ENCODE data around the gene DPF3. TPM values are rescaled to one million over a fixed set of nuclear protein-coding genes. Genes with fewer than 3 reads are reported as not detected.

DPF3 gene
- total RNA-seq, 1 experiment from 2014 or later = 6.4 TPM

- DNase-seq (ENCODE audit: low read depth) = no peak
Observed at GRCh38 chr14:72600551-72601330, 293.2 kb downstream of the DPF3 start.

GRCh38 chr14:72599579-72600470 is 294.1 kb downstream of the DPF3 start:
- DNase-seq (ENCODE audit: low read depth) = no peak

GRCh38 chr14:72598306-72598705 is 295.6 kb downstream of the DPF3 start:
- no peak for DNase-seq (ENCODE audit: low read depth)

- no peak for DNase-seq (ENCODE audit: low read depth)
Observed at GRCh38 chr14:72597252-72598233, 296.4 kb downstream of the DPF3 start.

- no peak for DNase-seq (ENCODE audit: low read depth)
Observed at GRCh38 chr14:72595152-72595862, 298.6 kb downstream of the DPF3 start.

GRCh38 chr14:72594099-72594901 is 299.6 kb downstream of the DPF3 start:
- no peak for DNase-seq (ENCODE audit: low read depth)

- DNase-seq (ENCODE audit: low read depth) = no peak
Observed at GRCh38 chr14:72591391-72591790, 302.5 kb downstream of the DPF3 start.

- DNase-seq (ENCODE audit: low read depth) = no peak
Observed at GRCh38 chr14:72590577-72590976, 303.3 kb downstream of the DPF3 start.

GRCh38 chr14:72589652-72590051 is 304.2 kb downstream of the DPF3 start:
- DNase-seq (ENCODE audit: low read depth) = no peak

- no peak for DNase-seq (ENCODE audit: low read depth)
Observed at GRCh38 chr14:72588521-72588920, 305.4 kb downstream of the DPF3 start.

- DNase-seq (ENCODE audit: low read depth) = no peak
Observed at GRCh38 chr14:72583316-72584272, 310.3 kb downstream of the DPF3 start.

GRCh38 chr14:72582582-72582981 is 311.3 kb downstream of the DPF3 start:
- DNase-seq (ENCODE audit: low read depth) = no peak

GRCh38 chr14:72578514-72578913 is 315.4 kb downstream of the DPF3 start:
- DNase-seq (ENCODE audit: low read depth) = no peak

GRCh38 chr14:72577521-72577920 is 316.4 kb downstream of the DPF3 start:
- no peak for DNase-seq (ENCODE audit: low read depth)

- no peak for DNase-seq (ENCODE audit: low read depth)
Observed at GRCh38 chr14:72576258-72576657, 317.6 kb downstream of the DPF3 start.

GRCh38 chr14:72574715-72575114 is 319.2 kb downstream of the DPF3 start:
- DNase-seq (ENCODE audit: low read depth) = no peak

- DNase-seq (ENCODE audit: low read depth) = no peak
Observed at GRCh38 chr14:72573725-72574417, 320.0 kb downstream of the DPF3 start.

All from Daoy (cell line).